Lung (tissue), 12 donors: ENCODE measurements around the gene OR52B4. TPM values are rescaled to one million over a fixed set of nuclear protein-coding genes. Genes with fewer than 3 reads are reported as not detected.

Experiments used
- ATAC-seq: fragments of 200-7000 bp; cut with Tn5 transposase; one replicate; pipeline ENCODE4 v1.9.1; 2020; ENCODE audit warnings: moderate number of reproducible peaks; ENCODE audit not compliant: insufficient read depth, low FRiP score
- DNase-seq, 3 donors: peaks; one replicate each; pipeline ENCODE4 v3.0.0-alpha.2; 2013 to 2017
- H3K27ac ChIP-seq, 2 donors: one replicate each; pipeline ENCODE4 v1.5.1; 2013; ENCODE audit warnings: mild to moderate bottlenecking in 2 of 2, moderate library complexity in 2 of 2, control low read depth in 1 of 2, inconsistent platforms in 1 of 2, low read depth in 1 of 2, low read length in 1 of 2
- H3K27me3 ChIP-seq, 3 donors: one replicate each; pipeline ENCODE4 v1.5.1; 2013; ENCODE audit warnings: low read length in 2 of 3; ENCODE audit not compliant: control insufficient read depth in 3 of 3, insufficient read depth in 3 of 3
- H3K36me3 ChIP-seq, 4 donors: one replicate each; pipeline ENCODE4 v1.5.1; 2013; ENCODE audit warnings: low read length in 4 of 4, mild to moderate bottlenecking in 1 of 4, moderate library complexity in 1 of 4; ENCODE audit not compliant: control insufficient read depth in 4 of 4, insufficient read depth in 4 of 4
- H3K4me1 ChIP-seq, 5 donors: one replicate each; pipeline ENCODE4 v1.5.1; 2013; ENCODE audit warnings: low read length in 5 of 5, mild to moderate bottlenecking in 2 of 5, moderate library complexity in 1 of 5; ENCODE audit not compliant: control insufficient read depth in 5 of 5, insufficient read depth in 5 of 5
- H3K4me3 ChIP-seq: one replicate; pipeline ENCODE4 v1.5.1; 2013; ENCODE audit warnings: mild to moderate bottlenecking, control low read depth, moderate library complexity
- H3K9ac ChIP-seq, 2 donors: one replicate each; pipeline ENCODE4 v1.5.1; 2013; ENCODE audit warnings: low read length in 2 of 2, control low read depth in 1 of 2; ENCODE audit not compliant: insufficient read depth in 1 of 2
- H3K9me3 ChIP-seq, 4 donors: one replicate each; pipeline ENCODE4 v1.5.1; 2013; ENCODE audit warnings: low read length in 3 of 4, mild to moderate bottlenecking in 1 of 4, moderate library complexity in 1 of 4; ENCODE audit not compliant: control insufficient read depth in 4 of 4, insufficient read depth in 3 of 4
- WGBS, 2 donors: extraction: QIAGEN DNeasy Blood & Tissue Kit; methylation state at CpG; one replicate each; pipeline ENCODE4 v1.1.7; 2013; 5-methylcytosine and 5-hydroxymethylcytosine counted together
- polyA plus RNA-seq, 2 donors: library from polyadenylated mRNA; stranded (reverse); fragments of 200-250 nt; gene quantifications; one replicate each; pipeline ENCODE4 v1.2.1, GENCODE V29; 2013
- total RNA-seq, 2 donors: library from RNA; depleted of rRNA in 1 of 2; stranded (reverse); fragments of >200 nt in 1 of 2; gene quantifications; one replicate each; pipeline ENCODE4 v1.2.1, GENCODE V29; 2014 to 2021
- TF ChIP-seq, protein P1 (sequence below): IDR thresholded peaks from 2 replicates; pipeline ENCODE4 v1.5.1; 2012; ENCODE audit warnings: mild to moderate bottlenecking; ENCODE audit errors: control extremely low read depth, extremely low read depth
- donor health status: control.
- donor health status: control.
- donor health status: Bipolar disorder and iron deficiency.
- donor health status: healthy.
- donor health status: DM: yes; HTN: yes; CAD: no.

OR52B4 gene
- total and polyA plus RNA-seq, 4 donors: not detected

- Histone ChIP-seq H3K4me3 (peak overlapping the region; percentile 13), H3K4me1 (peaks cover 3 to 10% (median 5%) of the 10 kb centered on the region in 5 donors), H3K9ac (peak overlapping the region in 1 of 2 donors; percentile 72), H3K36me3 (peaks cover 0 to 14% (median 12%) of the 10 kb centered on the region in 4 donors), H3K9me3 (peaks cover 0 to 3% (median 0%) of the 10 kb centered on the region in 4 donors), H3K27ac (no peak overlapping the region), H3K27me3 (no peaks in the 10 kb centered on the region)
- TF ChIP-seq, protein P1, sequence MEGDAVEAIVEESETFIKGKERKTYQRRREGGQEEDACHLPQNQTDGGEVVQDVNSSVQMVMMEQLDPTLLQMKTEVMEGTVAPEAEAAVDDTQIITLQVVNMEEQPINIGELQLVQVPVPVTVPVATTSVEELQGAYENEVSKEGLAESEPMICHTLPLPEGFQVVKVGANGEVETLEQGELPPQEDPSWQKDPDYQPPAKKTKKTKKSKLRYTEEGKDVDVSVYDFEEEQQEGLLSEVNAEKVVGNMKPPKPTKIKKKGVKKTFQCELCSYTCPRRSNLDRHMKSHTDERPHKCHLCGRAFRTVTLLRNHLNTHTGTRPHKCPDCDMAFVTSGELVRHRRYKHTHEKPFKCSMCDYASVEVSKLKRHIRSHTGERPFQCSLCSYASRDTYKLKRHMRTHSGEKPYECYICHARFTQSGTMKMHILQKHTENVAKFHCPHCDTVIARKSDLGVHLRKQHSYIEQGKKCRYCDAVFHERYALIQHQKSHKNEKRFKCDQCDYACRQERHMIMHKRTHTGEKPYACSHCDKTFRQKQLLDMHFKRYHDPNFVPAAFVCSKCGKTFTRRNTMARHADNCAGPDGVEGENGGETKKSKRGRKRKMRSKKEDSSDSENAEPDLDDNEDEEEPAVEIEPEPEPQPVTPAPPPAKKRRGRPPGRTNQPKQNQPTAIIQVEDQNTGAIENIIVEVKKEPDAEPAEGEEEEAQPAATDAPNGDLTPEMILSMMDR: no peak
- no peak for DNase-seq
- WGBS, 2 donors: 25 to 30% methylated on average over 11 of the region's 11 CpGs
- ATAC-seq: no peak
These were observed 25.7 kb upstream of the OR52B4 start for GRCh38 chr11:4393858-4394223.

DNA sequence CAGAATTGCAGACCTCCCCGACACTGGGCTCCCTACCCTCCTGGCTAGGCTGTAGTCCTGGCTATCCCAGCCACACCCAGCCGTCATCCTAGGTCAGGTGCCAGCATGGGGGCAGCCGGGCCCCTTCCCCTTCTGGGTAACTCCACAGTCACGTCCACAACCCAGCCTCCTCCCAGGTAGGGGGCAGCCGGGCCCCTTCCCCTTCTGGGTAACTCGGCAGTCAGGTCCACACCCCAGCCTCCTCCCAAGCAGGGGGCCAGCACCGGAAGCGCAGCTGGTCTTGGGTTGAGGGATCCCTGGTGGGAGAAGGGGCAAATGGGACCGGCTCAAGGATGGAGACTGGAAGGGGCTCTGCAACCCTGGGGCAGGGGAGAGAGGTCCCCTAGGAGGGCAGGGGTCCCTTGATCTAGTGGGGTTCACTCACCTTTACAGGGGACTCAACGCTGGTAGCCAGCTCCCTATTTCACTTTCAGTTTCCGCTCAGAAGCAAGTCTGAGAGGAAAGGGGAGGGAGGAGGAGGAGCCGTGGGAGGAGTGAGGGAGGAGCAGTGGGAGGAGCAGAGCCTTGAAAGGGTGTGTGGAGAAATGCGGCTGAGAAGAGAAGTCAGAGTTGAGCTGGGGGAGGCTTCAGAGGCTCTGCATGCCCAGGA, 25.1 kb upstream of the OR52B4 start, which contains the start of gene TRIM21:
TRIM21 (minus strand) TSS at position 494 of the 649 bp plus-strand sequence. CDS start 3,293 bp downstream, outside the sequence.
- ATAC-seq (peak; percentile 99), DNase-seq (peak; percentile 86 to 93 (median 93))
- H3K4me3 ChIP-seq: peak within 1 kb of the TSS; percentile 90
- TF ChIP-seq, protein P1: no peak
- peaks cover 0 to 3% (median 0%) of the 10 kb centered on the region in 4 donors for H3K9me3 ChIP-seq
- H3K27me3 ChIP-seq: no peaks in the 10 kb centered on the region
- WGBS, 2 donors: 0 to 1% methylated on average over 13 of the region's 13 CpGs
- peak within 1 kb of the TSS; percentile 61 to 96 for H3K27ac ChIP-seq
- H3K4me1 ChIP-seq: peaks cover 3 to 10% (median 5%) of the 10 kb centered on the region in 5 donors
- H3K9ac ChIP-seq: peak within 1 kb of the TSS; percentile 65 to 72
- H3K36me3 ChIP-seq: peaks cover under 1 to 19% (median 16%) of the 10 kb centered on the region in 4 donors

GRCh38 chr11:4388221-4388620, 20.0 kb upstream of the OR52B4 start:
- ATAC-seq (no peak), DNase-seq (no peak)
- Histone ChIP-seq H3K4me1 (peaks cover 3 to 6% (median 4%) of the 10 kb centered on the region in 5 donors), H3K36me3 (peaks cover 21 to 54% (median 30%) of the 10 kb centered on the region in 4 donors), H3K9me3 (no peaks in the 10 kb centered on the region), H3K27me3 (no peaks in the 10 kb centered on the region), H3K9ac (no peak overlapping the region), H3K4me3 (no peak overlapping the region), H3K27ac (no peak overlapping the region)
- TF ChIP-seq, protein P1: no peak
- 100% methylated on average over 2 of the region's 2 CpGs for WGBS, 2 donors
